Measurements from ENCODE around the gene MUC2.

DNA sequence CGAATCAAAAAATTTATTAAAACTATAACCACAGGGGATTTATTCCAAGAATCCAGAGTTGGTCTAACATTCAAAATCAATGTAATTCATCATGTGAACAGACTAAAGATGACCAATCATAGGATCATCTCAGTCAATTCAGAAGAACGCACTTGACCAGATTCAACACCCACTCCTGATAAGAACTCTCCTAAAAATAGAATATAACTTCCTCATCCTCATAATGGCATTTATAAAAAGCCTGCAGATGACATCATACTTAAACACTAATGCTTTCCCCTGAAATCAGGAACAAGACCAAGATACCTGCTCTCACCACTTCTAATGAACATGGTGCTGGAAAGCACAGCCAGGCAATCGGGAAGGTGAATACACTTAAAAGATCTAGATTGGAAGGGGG is 10.5 kb upstream of the MUC2 start:
- TF ChIP-seq ZNF224 (CRISPR knock-in tag; IDR thresholded peaks at IDR 0.05): no peak
- TF ChIP-seq POLR2G (IDR thresholded peaks at IDR 0.05; ENCODE audit: low read depth, low read length): no peak
- TF ChIP-seq, protein P1, sequence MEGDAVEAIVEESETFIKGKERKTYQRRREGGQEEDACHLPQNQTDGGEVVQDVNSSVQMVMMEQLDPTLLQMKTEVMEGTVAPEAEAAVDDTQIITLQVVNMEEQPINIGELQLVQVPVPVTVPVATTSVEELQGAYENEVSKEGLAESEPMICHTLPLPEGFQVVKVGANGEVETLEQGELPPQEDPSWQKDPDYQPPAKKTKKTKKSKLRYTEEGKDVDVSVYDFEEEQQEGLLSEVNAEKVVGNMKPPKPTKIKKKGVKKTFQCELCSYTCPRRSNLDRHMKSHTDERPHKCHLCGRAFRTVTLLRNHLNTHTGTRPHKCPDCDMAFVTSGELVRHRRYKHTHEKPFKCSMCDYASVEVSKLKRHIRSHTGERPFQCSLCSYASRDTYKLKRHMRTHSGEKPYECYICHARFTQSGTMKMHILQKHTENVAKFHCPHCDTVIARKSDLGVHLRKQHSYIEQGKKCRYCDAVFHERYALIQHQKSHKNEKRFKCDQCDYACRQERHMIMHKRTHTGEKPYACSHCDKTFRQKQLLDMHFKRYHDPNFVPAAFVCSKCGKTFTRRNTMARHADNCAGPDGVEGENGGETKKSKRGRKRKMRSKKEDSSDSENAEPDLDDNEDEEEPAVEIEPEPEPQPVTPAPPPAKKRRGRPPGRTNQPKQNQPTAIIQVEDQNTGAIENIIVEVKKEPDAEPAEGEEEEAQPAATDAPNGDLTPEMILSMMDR (CRISPR knock-in tag; IDR thresholded peaks at IDR 0.05): no peak
- TF ChIP-seq, protein P2, sequence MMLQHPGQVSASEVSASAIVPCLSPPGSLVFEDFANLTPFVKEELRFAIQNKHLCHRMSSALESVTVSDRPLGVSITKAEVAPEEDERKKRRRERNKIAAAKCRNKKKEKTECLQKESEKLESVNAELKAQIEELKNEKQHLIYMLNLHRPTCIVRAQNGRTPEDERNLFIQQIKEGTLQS (CRISPR knock-in tag; IDR thresholded peaks at IDR 0.05): no peak
- no peak for TF ChIP-seq TRIM24 (CRISPR knock-in tag; IDR thresholded peaks at IDR 0.05)

Data from HepG2 (cell line).